Loucy (cell line): ENCODE measurements around the gene SPSB3.

Source experiments
- H2AFZ ChIP-seq: fragments of 200-600 bp; sonication (generic); 2 replicates; pipeline ENCODE4 v1.6.0; 2016; ENCODE audit warnings: antibody characterized with exemption, mild to moderate bottlenecking, low read length, moderate library complexity
- H3F3A ChIP-seq: fragments of 200-600 bp; 2 replicates; pipeline ENCODE4 v1.6.0; 2016; ENCODE audit warnings: antibody characterized with exemption, low read depth, mild to moderate bottlenecking
- H3K27me3 ChIP-seq: fragments of 200-600 bp; sonication (generic); 2 replicates; pipeline ENCODE4 v1.6.1; 2014; ENCODE audit warnings: low read length, mild to moderate bottlenecking; ENCODE audit not compliant: insufficient read depth, poor library complexity, severe bottlenecking
- H3K36me3 ChIP-seq: fragments of 200-600 bp; sonication (generic); 2 replicates; pipeline ENCODE4 v1.6.1; 2016; ENCODE audit warnings: low read length; ENCODE audit not compliant: insufficient read depth
- H3K4me1 ChIP-seq: fragments of 200-600 bp; sonication (generic); 2 replicates; pipeline ENCODE4 v1.5.1; 2014; ENCODE audit warnings: low read length, mild to moderate bottlenecking; ENCODE audit not compliant: insufficient read depth, poor library complexity, severe bottlenecking
- H3K4me2 ChIP-seq: fragments of 200-600 bp; sonication (generic); 2 replicates; pipeline ENCODE4 v1.6.0; 2014; ENCODE audit warnings: antibody characterized with exemption, low read length, low read depth, mild to moderate bottlenecking; ENCODE audit not compliant: poor library complexity, severe bottlenecking
- H3K4me3 ChIP-seq: fragments of 200-600 bp; sonication (generic); 2 replicates; pipeline ENCODE4 v1.5.1; 2014; ENCODE audit warnings: low read length, mild to moderate bottlenecking, mixed read lengths; ENCODE audit not compliant: poor library complexity, severe bottlenecking
- H3K79me2 ChIP-seq: fragments of 200-600 bp; sonication (generic); 2 replicates; pipeline ENCODE4 v1.6.1; 2014; ENCODE audit warnings: low read length; ENCODE audit not compliant: insufficient read depth
- H3K9ac ChIP-seq: fragments of 200-600 bp; sonication (generic); 2 replicates; pipeline ENCODE4 v1.6.0; 2014; ENCODE audit warnings: mild to moderate bottlenecking, low read depth, low read length, moderate library complexity; ENCODE audit not compliant: poor library complexity, severe bottlenecking
- H3K9me2 ChIP-seq: fragments of 200-600 bp; sonication (generic); replicated peaks from 2 replicates; pipeline ENCODE4 v1.6.1; 2016; ENCODE audit warnings: low read depth, low read length, mixed read lengths
- H3K9me3 ChIP-seq: fragments of 200-600 bp; sonication (generic); 2 replicates; pipeline ENCODE4 v1.6.1; 2014; ENCODE audit warnings: mild to moderate bottlenecking, antibody characterized with exemption, low read length, low read depth; ENCODE audit not compliant: insufficient read depth
- H4K20me1 ChIP-seq: fragments of 200-600 bp; sonication (generic); 2 replicates; pipeline ENCODE4 v1.6.0; 2014; ENCODE audit warnings: antibody characterized with exemption, low read length, mild to moderate bottlenecking; ENCODE audit not compliant: insufficient read depth, poor library complexity, severe bottlenecking
- CTCF ChIP-seq: fragments of 200-600 bp; sonication (generic); conservative IDR thresholded peaks from 2 replicates; pipeline ENCODE4 v1.5.1; 2014; ENCODE audit warnings: mild to moderate bottlenecking, antibody characterized with exemption, low read length
- EZH2phosphoT487 ChIP-seq: fragments of 200-600 bp; IDR thresholded peaks from 2 replicates; pipeline ENCODE4 v1.6.1; 2018; ENCODE audit warnings: antibody characterized with exemption, mild to moderate bottlenecking, moderate library complexity, borderline replicate concordance

SPSB3 gene

GRCh38 chr16:1788095-1788707 lies 5.8 kb upstream of the SPSB3 start:
- Histone ChIP-seq H3K27me3 (no peaks in the 10 kb centered on the region), H3K79me2 (peaks cover 30% of the 10 kb centered on the region), H3F3A (no peaks in the 10 kb centered on the region), H3K4me2 (no peak overlapping the region), H3K4me3 (no peak overlapping the region), H4K20me1 (no peaks in the 10 kb centered on the region), H2AFZ (no peak overlapping the region), H3K9me2 (no peaks in the 10 kb centered on the region), H3K4me1 (no peaks in the 10 kb centered on the region), H3K36me3 (no peaks in the 10 kb centered on the region), H3K9me3 (no peaks in the 10 kb centered on the region), H3K9ac (no peak overlapping the region)
- no peak for TF ChIP-seq EZH2phosphoT487
- TF ChIP-seq CTCF, result no peak

GRCh38 chr16:1787322-1788094 lies 5.1 kb upstream of the SPSB3 start:
- H3F3A ChIP-seq, result no peaks in the 10 kb centered on the region
- no peaks in the 10 kb centered on the region for H3K36me3 ChIP-seq
- no peaks in the 10 kb centered on the region for H3K4me1 ChIP-seq
- TF ChIP-seq EZH2phosphoT487, result no peak
- no peak for TF ChIP-seq CTCF
- no peak overlapping the region for H3K4me3 ChIP-seq
- no peaks in the 10 kb centered on the region for H3K9me3 ChIP-seq
- H4K20me1 ChIP-seq, result no peaks in the 10 kb centered on the region
- peaks cover 34% of the 10 kb centered on the region for H3K79me2 ChIP-seq
- H3K4me2 ChIP-seq, result no peak overlapping the region
- H2AFZ ChIP-seq, result no peak overlapping the region
- H3K9me2 ChIP-seq, result no peaks in the 10 kb centered on the region
- H3K27me3 ChIP-seq, result no peaks in the 10 kb centered on the region
- H3K9ac ChIP-seq, result no peak overlapping the region

- no peaks in the 10 kb centered on the region for H3K36me3 ChIP-seq
These were observed 4.6 kb upstream of the SPSB3 start for GRCh38 chr16:1787056-1787321.

More at GRCh38 chr16:1787056-1787321, 4.6 kb upstream of the SPSB3 start:
- no peak overlapping the region for H3K4me2 ChIP-seq
- H3F3A ChIP-seq, result no peaks in the 10 kb centered on the region
- no peaks in the 10 kb centered on the region for H3K9me3 ChIP-seq
- no peaks in the 10 kb centered on the region for H4K20me1 ChIP-seq
- TF ChIP-seq EZH2phosphoT487 (no peak), CTCF (no peak)
- no peak overlapping the region for H2AFZ ChIP-seq
- H3K27me3 ChIP-seq, result no peaks in the 10 kb centered on the region
- H3K9me2 ChIP-seq, result no peaks in the 10 kb centered on the region
- no peaks in the 10 kb centered on the region for H3K4me1 ChIP-seq
- peaks cover 34% of the 10 kb centered on the region for H3K79me2 ChIP-seq
- H3K9ac ChIP-seq, result no peak overlapping the region
- H3K4me3 ChIP-seq, result no peak overlapping the region
